ENCODE measurements around the gene CLCN4.

DNA sequence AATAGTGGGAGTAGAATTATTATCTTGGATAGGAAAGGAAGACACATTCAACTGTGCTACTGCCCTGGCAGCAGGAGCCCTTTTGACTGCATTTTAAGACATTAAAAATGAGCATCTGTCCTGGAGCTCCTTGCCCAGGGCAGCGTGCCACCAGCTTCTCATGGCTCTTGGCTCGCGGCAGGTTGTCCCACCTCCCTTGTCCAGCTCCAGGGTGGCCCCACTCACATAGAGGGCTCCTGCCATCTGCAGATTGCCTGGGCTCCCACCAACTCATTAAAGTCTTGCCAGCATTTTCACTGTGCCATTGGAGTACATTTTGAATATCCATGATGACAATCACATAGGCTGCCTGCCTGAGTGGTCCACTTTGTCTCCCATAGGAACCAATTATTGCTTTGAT is 27.0 kb downstream of the CLCN4 start:
- TF ChIP-seq, protein P1, sequence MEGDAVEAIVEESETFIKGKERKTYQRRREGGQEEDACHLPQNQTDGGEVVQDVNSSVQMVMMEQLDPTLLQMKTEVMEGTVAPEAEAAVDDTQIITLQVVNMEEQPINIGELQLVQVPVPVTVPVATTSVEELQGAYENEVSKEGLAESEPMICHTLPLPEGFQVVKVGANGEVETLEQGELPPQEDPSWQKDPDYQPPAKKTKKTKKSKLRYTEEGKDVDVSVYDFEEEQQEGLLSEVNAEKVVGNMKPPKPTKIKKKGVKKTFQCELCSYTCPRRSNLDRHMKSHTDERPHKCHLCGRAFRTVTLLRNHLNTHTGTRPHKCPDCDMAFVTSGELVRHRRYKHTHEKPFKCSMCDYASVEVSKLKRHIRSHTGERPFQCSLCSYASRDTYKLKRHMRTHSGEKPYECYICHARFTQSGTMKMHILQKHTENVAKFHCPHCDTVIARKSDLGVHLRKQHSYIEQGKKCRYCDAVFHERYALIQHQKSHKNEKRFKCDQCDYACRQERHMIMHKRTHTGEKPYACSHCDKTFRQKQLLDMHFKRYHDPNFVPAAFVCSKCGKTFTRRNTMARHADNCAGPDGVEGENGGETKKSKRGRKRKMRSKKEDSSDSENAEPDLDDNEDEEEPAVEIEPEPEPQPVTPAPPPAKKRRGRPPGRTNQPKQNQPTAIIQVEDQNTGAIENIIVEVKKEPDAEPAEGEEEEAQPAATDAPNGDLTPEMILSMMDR (IDR thresholded peaks at IDR 0.05; ENCODE audit: low read depth, low read length) = no peak
- no peak for TF ChIP-seq POLR2A (IDR thresholded peaks at IDR 0.05; ENCODE audit: extremely low read depth, insufficient read length)
- no peak for TF ChIP-seq MAX (IDR thresholded peaks at IDR 0.05; ENCODE audit: low read depth, low read length)
- TF ChIP-seq MYC (IDR thresholded peaks at IDR 0.05; ENCODE audit: low read depth, low read length) = no peak
